ENCODE data around the gene CAPN12. TPM values are rescaled to one million over a fixed set of nuclear protein-coding genes. Genes with fewer than 3 reads are reported as not detected.

Gene CAPN12
- total and polyA plus RNA-seq, 2 experiments from 2014 or later: 1.3 to 10.9 TPM

DNA sequence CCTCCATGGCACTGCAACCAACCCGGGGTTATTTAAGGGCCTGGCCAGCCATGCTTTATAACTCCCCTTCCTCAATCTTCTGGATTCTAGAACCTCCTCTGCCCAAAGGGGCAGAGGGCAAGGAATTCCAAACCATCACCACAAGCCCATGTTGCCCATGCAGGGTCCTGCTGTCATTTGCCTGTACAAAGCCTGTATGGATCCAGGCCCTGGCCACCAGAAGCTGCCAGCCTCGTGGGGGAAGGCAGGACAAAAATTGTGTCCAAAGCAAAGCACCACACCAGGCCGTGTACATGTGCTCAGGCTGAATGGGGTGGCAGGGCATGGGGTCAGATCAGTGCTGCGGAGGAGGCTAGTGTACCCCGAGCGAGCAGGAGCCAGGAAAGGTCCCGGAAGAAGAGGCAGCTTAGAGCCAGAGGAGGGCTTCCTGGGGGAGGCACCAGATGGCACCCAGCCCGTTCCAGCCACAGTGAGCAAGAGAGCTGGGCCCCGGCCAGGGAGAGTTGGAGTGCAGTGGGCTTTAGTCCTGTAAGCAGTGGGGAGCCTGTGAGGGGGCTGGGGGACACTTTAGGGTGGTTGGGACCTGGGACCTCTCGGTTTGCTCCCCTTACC, 35.8 kb downstream of the CAPN12 start:
- TF ChIP-seq, protein P1, sequence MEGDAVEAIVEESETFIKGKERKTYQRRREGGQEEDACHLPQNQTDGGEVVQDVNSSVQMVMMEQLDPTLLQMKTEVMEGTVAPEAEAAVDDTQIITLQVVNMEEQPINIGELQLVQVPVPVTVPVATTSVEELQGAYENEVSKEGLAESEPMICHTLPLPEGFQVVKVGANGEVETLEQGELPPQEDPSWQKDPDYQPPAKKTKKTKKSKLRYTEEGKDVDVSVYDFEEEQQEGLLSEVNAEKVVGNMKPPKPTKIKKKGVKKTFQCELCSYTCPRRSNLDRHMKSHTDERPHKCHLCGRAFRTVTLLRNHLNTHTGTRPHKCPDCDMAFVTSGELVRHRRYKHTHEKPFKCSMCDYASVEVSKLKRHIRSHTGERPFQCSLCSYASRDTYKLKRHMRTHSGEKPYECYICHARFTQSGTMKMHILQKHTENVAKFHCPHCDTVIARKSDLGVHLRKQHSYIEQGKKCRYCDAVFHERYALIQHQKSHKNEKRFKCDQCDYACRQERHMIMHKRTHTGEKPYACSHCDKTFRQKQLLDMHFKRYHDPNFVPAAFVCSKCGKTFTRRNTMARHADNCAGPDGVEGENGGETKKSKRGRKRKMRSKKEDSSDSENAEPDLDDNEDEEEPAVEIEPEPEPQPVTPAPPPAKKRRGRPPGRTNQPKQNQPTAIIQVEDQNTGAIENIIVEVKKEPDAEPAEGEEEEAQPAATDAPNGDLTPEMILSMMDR (IDR thresholded peaks at IDR 0.05; ENCODE audit: low read depth, low read length): no peak
- Histone ChIP-seq H3K9me3 (ENCODE audit: low read depth) (no peaks in the 10 kb centered on the region), H3K27ac (no peak overlapping the region), H3K27me3 (no peaks in the 10 kb centered on the region), H3K4me1 (ENCODE audit: low read depth) (no peaks in the 10 kb centered on the region), H3K36me3 (peaks cover 67% of the 10 kb centered on the region), H3K4me3 (no peak overlapping the region)
- DNase-seq (ENCODE audit: low read depth in 1 of 2, low spot score in 1 of 2): no peak

DNA sequence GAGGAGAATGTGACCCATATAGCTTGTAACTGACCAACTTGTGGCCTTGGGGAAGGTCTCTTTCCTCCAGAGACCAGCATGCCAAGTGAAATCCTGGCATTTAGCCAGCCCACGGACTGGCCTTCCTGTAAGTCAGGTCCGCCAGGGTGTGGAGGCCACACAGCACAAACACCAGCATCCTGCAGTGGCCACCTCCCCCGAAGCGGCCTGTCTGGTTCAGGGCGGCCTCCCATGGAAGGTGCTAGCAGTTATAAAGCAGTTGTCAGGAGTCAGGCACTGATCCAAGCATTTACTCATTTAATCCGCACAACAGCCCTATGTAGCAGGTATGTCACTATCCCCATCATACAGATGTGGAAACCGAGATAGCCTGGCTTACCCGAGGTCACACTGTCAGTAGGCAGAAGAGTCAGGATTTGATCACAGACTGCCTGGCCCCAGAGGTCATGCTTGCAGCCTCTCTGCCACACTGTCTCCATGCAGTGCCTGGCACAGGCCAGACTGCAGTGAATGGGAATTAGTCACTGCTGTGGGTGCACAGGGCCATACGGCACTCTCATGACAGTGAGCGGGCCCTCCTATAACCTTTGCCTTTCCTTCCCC, 36.7 kb downstream of the CAPN12 start:
- H3K4me1 ChIP-seq (ENCODE audit: low read depth): no peaks in the 10 kb centered on the region
- TF ChIP-seq, protein P1 (IDR thresholded peaks at IDR 0.05; ENCODE audit: low read depth, low read length): no peak
- H3K4me3 ChIP-seq: no peak overlapping the region
- peak overlapping the region; percentile 30 for H3K27ac ChIP-seq
- no peaks in the 10 kb centered on the region for H3K9me3 ChIP-seq (ENCODE audit: low read depth)
- peaks cover 72% of the 10 kb centered on the region for H3K36me3 ChIP-seq
- H3K27me3 ChIP-seq: no peaks in the 10 kb centered on the region
- DNase-seq (ENCODE audit: low read depth in 1 of 2, low spot score in 1 of 2): peak in 1 of 2 donors; percentile 61

DNA sequence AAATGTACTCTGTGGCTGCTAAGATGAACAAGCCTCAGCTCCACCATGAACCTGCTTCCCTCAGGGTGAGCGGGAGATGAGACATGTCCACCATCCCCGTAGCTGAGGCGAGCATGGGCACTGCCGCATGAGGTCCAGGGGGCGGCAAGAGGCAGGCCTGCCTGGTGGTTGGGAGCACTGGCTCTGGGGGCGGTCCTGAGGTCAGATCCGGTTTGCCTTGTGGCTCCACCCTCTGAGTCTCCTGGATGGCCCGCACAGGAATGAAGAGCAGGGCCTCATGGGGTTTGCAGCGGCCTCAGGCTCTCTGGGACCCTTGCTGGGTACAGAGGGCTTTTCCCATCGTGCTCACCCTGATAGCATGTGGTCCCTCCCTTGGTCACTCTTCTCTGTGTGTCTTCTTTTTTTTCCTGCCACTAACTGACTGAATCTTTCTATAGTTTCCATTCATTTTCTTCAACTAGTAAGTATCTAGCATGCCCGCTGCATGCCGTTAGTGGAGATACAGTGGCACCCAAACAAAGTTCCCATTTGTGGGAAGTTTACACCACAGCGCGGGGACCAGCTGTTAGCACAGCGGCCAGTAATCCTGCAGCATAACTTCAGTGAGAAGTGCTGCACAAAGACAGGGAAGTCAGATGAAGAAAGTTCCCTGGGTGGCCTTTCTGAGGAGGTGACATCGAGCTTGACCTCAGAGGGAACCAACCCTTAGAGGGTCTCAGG, 37.3 kb downstream of the CAPN12 start:
- Histone ChIP-seq H3K27me3 (no peaks in the 10 kb centered on the region), H3K36me3 (peaks cover 68% of the 10 kb centered on the region), H3K27ac (peak overlapping the region; percentile 30), H3K9me3 (ENCODE audit: low read depth) (no peaks in the 10 kb centered on the region), H3K4me1 (ENCODE audit: low read depth) (no peaks in the 10 kb centered on the region), H3K4me3 (no peak overlapping the region)
- DNase-seq (ENCODE audit: low read depth in 1 of 2, low spot score in 1 of 2): no peak
- TF ChIP-seq, protein P1 (IDR thresholded peaks at IDR 0.05; ENCODE audit: low read depth, low read length): no peak

DNA sequence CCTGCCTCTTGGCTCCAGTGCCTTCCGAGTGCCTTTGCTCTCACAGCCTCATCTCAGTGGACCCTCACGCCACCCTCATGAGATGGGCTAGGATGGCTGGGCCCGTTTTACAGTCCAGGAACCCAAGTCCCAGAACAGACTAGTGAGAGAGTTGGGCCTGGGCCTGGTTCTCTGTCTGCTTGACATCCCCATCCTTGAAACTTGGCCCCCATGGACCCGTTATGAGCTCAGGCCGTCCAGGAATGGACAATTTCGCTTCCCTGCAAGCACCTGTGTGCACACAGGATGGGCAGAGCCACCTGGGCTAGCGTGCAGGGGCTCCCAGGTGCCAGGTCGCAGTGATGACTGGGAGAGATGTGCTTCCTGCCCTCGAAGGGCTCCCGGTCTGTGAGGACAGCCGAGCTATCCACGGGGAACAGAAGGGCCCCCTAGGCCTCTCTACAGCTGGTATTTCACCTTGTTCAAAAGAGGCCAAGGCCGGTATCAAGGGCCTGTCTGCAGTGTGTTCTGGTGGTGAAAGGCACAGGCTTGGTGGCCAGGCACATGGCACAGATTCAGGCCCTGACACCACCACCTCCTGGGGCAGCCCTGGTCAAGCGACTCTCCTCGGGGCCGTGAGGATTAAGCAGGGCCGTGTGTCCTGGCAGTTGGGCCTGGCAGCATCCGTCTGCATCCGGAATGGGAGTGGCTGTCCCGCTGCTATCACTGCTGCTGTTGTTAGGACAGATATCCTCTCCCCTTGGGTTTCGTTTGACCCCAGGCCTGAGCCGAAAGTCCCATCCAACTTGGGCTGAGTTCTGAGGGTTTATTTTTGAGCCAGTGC, 38.9 kb downstream of the CAPN12 start:
- H3K4me3 ChIP-seq: no peak overlapping the region
- H3K27me3 ChIP-seq: no peaks in the 10 kb centered on the region
- TF ChIP-seq, protein P1 (IDR thresholded peaks at IDR 0.05; ENCODE audit: low read depth, low read length): no peak
- peaks cover 54% of the 10 kb centered on the region for H3K36me3 ChIP-seq
- no peaks in the 10 kb centered on the region for H3K4me1 ChIP-seq (ENCODE audit: low read depth)
- no peaks in the 10 kb centered on the region for H3K9me3 ChIP-seq (ENCODE audit: low read depth)
- H3K27ac ChIP-seq: peak overlapping the region; percentile 19
- no peak for DNase-seq (ENCODE audit: low read depth in 1 of 2, low spot score in 1 of 2)

DNA sequence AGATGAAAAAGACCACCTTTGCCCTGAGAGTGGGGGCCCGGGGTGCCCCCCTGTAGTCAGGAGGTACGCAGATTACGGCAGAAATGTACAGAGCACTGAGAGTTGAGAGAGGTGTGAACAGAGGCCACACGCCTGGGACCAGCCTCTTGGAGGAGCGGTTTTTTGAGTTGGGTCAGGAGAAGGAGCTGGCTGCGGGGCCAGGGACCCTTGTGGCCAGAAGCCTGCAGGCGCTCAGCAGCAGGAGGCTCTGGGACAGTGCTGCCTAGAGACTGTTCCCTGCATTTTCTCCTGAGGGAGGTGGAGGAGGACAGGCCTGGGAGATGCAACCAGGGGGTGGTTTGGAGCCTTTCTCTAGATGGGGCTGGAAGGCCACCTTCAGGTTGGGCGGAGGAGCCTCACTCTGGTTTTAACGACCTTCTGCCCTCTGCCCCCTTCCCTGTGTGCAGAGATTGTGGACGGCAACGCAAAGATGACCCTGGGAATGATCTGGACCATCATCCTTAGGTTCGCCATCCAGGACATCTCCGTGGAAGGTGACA, 39.7 kb downstream of the CAPN12 start:
- H3K4me3 ChIP-seq: no peak overlapping the region
- no peaks in the 10 kb centered on the region for H3K9me3 ChIP-seq (ENCODE audit: low read depth)
- no peaks in the 10 kb centered on the region for H3K27me3 ChIP-seq
- H3K36me3 ChIP-seq: peaks cover 52% of the 10 kb centered on the region
- DNase-seq (ENCODE audit: low read depth in 1 of 2, low spot score in 1 of 2): no peak
- TF ChIP-seq, protein P1 (IDR thresholded peaks at IDR 0.05; ENCODE audit: low read depth, low read length): no peak
- peak overlapping the region; percentile 19 for H3K27ac ChIP-seq
- no peaks in the 10 kb centered on the region for H3K4me1 ChIP-seq (ENCODE audit: low read depth)
